ENCODE measurements around the gene HOXD3.

Gene HOXD3

DNA sequence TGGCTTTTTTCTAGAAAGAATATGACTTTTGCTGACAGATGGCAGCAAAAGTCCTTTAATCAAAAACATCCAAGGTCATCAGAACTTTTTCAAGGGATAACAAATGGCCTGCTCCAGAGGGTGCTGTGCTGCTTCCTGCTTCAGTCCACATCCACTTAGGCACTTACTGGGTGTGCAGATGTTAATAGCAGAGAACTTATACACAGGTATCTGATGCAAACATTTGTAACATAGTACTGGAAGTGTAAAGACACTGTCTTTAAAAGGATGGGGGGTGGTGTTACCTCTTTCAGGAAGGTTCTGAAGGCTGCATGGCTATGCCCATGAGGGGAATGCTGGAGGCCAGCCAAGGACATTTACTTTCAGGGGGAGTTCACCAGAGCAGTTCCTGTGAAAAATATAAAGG, 22.1 kb upstream of the HOXD3 start:
- DNase-seq: no peak

DNA sequence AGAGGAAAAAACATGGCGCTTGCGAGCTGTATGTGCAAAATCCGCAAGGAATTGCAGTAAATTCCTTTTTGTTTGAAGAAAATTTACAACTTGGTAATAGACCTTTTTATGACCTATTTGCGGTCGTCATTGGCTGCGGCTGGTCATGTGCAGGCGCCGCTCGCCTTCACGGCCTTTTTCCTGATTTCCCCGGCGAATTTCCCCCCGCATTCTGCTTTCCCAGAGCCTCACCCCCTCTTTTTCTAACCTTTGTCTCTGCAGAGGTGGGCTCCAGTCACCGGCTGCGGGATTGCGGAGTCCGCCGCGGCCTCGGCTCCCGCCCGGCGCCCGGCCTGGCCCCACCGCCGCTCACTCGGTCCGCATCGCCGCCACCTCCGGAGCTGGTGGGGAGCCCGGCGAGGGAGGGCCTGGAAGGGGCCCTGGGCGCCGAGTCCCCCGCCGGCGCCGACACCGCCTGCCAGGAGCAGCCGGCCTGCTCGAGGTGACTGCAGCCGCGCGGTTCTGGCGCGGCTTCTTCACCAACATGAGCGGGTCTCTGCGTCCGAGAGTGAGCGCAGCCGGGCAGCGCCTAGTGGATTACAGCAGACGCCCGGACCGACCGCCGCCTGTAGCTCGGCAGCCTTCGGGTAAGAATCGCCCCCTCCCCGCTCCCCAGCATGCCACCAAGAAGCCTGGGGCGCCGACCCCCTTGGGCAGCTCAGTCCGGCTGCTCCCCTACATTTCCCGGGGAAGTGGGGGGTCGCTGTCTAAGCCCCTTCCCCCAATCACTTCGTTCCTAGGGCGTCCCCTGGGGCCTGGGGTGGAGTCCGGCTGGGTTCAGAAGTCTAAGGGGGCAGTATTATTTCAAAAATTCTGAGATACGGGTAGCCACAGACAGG, 20.5 kb upstream of the HOXD3 start:
- DNase-seq: no peak

DNA sequence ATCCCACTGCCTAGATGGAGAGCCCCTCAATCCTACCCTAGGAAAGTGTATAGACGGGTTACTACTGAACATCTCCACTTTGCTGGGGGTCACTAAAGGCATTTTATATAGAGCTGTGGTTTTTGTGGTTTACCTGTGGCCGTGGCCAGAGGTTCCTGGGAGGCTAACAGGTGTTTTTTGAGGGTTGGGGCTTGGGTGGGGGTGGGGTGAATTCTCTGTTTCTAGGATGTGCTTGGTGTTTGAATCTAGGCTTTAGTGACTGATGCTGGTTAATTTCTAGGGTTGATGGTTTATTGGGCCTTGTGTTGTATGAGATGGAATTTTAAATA, 19.9 kb upstream of the HOXD3 start:
- DNase-seq: no peak

DNA sequence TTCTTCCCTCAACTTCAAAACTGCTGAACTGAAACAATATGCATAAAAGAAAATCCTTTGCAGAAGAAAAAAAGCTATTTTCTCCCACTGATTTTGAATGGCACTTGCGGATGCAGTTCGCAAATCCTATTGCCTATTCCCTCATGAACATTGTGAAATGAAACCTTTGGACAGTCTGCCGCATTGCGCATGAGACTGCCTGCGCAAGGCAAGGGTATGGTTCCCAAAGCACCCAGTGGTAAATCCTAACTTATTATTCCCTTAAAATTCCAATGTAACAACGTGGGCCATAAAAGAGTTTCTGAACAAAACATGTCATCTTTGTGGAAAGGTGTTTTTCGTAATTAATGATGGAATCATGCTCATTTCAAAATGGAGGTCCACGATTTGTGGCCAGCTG, 19.2 kb upstream of the HOXD3 start:
- DNase-seq: no peak

DNA sequence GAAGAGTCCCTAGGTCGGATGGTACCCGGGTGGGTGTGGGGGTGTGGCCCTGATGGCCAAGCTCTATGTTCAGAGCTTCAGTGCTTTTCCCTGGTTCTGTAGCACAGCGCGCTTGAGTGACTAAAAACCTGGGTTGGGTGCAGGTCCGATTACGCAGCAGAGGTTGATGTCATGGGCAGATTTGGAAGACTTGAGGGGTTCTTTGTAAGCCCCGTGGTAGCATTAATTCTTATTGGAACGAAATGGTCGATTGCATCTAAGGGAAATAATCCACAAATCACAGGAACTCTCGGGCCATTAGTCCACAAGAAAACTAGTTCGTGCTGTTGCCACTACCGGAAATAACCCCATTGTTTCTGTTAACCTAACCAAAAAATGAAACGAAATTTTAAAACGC, 18.6 kb upstream of the HOXD3 start:
- DNase-seq: no peak

DNA sequence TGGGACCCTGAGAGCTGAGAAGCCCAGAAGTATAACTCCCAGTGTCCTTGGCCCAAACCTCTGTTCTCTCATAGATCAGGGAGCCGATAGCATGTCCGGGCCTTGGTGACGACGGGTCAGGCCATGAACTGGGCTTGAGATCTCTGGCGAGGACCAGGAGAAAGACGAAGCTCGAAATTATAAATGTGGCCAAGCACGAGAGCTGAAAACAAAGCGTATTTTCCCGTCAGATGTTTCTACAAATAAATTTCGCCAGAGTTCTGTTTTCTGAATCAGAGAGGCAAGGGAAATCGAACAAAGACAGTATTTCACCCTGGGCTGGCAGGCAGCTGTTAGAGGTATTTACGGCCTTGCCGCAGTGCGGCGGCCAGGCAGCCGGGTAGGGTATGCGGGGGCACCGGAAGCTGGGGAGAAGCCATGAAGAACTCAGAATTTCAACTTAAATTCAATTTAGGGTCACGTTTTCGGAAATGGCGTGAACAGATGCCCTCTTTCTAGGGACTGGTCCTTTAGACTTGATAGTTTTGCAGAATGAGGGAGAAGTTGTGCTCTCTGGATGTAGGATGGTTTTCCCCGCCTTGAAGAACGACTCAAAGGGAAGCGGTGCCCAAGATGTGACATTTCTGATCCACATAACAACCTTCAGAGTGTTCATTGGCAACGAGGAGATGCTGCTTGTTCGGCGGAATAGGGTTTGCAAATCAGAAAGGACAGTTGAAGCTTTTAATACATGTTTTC, 18.0 kb upstream of the HOXD3 start:
- no peak for DNase-seq

DNA sequence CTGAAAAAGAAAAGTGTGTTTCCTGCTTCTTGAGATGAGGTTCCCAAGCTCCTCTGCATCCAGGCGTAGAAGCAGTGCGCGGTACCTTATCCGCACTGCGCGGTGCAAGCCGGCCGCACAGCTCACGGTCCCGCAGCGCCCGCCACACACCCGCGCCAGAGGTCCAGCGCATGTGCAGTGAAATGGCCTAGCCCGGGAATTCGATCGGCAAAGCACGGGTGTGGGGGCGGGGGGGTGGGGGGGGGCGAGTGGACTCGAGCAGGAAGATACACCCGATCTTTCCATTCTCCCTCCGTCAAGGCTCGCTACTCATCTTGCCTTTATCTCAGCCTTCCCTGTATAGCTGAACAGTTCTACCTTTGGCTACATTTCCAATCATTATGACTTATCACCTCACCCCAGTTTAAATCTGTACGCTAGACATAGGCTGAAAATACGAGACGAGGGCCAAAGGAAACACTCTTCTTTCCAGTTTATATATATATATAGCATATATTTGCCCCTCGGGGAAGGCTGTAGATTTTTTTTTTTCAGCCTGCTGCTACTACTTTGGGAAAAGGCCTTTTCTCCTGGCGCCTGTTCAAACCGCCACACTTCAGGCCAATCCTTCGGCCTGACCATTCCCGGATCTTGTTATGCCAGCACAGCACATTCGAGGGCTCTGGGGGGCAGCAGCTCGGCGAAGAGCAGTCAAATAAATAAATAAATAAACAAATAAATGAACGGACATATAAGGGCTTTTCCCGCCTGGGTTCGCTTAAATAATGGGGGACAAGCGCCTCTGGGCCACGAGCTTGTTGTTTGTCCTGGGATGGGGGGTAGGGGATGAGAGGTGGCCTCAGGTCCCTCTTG, 17.2 kb upstream of the HOXD3 start:
- no peak for DNase-seq

DNA sequence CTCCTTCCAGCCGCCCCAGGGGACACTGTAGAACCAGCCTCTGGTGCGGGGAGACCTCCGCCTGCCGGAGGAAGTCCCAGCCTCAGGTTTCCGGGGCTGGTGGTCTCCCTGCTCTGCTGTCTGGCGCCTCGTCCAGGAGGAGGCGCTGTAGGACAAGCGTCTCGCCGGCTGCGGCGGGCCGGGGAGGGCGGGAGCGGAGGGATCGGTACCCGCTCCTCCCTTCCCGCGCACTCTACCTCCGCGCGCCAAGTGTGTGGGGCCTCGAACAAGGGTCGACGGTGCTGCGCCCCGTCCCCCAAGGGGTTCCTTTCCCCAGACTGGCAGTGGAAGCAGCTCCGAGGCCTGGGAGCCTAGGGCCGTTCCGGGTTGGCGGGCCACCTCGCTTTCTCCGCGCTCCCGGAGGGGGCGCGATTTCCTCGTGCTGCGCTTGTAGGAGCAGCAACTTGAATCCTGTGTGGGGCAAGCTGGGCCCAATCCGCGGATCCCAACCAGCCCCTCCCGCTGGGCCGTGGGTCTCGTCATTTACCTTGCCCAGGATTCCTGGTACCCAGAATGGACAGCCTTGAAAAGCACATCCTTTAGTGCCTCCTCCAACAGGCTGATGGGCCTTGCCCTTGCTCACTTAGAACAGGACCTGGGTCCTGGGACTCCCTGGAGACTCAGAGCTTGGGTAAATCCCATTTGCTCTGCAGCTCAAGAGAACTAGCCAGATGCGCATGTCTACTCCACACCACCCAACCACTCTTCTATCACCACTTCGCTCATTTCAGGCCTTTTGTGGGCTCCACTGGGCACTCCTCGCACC, 16.4 kb upstream of the HOXD3 start:
- DNase-seq: peak; percentile 55

DNA sequence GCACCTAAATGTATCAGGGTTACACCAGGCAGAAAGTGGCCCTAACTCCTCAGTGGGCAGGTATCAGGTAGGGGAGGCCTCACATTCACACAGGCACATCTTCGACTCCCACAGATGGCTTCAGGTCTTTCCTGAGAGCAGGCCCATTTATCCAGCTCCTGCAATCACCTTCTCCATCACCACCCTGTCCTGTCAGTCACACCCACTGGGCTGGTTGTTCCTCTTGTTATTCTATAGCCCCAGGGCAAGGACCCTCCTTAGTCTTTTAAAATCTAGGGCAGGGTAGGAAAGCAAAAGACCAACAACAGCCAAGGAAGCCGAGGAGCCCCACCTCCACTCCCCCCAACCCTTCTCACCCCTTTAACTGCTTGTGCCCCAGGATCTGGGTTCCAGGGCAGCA, 14.8 kb upstream of the HOXD3 start:
- DNase-seq: no peak

DNA sequence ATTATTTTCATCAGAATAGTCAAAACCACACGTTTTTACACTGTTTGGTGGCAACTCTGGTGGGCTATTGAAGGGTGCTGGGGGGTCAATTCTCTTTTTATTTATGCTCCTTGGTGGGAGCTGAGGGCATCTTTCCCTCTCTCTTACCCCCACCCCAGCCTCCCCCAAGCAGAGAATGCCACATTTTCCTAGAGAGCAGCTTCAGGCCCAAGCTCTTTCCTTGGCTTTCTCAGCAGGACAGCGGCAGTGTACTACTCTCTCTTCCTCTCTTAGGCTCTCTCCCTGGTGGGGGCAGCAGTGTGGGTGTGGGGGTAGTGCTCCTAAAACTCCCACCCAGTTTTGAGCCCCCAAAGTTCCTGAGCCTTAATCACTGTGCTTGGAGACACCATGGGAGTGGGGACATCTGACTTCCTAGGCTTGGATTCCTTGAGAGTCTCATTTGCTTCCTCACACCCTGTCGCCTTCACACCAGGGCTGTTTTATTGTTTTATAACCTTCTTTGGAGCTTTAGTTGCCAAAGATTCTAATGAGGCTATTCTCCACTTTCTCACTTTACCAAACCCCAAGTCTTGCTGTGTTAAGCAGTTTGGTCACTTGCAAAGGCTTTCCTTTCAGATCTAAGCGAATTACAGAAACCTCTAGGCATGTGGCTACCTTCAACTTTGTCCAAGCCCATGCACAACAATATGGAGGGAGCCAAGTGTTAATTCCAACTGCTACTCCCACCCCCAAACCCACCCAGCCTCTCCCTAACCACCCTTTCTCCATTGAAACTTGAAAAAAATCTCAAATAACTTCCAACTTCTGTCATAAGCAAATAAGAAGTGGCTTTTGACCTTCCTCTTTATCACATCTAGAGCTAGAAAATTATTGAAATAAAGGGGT, 11.8 kb upstream of the HOXD3 start:
- DNase-seq: no peak

DNA sequence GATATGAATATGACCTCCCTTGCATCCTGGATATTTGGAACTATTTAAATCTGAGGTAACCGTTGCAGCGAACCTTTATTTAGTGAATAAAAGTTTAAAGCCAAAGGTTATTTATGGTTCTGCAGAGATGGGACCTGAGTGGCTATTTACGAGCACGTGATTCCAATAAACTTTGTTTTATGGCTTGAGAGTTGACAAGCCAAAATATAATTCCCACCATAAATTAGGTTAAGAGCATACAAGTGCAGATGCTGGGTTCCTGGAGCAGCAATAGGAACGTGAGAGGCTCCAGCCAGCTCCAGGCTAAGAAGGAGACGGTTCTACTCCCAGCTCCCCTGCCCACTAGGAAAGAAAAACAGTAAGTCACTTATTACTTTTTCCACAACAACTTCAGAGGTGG, 11.0 kb upstream of the HOXD3 start:
- DNase-seq: no peak

DNA sequence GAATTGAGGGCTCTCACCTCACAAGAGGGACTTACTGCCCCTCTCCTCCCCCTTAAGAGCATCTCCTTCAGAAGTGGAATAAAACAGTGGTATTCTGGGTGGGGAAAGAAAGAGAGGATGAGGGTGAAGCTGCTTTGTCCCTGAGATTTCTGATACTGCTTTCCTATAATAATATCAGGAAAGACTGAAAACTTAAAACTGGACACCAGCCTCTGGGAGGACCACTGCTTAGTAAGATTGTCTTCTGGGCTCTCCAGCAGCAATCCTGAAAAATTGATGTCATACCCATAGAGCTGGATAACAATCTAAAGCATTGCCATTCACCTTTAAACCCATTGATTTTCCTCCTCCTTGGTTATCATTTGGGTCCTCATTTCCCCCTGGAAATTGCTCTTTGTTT, 10.5 kb upstream of the HOXD3 start:
- DNase-seq: no peak

DNA sequence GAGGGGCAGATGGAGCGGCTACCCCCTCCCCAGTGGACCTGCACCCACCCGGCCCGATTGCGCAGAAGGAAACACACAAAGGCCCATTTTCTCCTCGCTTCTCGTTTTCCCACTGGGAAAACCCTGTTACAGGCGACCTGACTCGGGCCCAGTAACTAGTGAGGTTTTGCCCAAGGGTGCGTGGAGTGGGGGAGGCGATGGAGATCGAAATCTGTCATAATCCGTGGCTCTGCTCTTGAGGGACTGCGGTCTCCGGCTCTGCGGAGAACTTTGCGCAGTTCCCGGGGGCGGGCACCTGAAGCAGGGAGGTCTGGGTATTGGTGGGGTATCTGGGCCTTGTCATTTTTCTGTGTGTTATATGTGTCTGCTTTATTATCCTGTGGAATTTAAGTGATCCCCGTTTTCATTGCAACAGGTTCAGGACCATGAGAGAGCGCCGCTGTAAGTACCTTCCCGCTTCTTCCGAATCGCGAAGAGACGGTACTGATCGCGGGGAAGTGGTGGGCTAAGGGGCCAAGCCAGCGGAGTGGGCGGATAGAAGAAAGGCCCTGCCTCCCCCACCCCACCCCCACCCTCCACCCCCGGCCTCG, 9.8 kb upstream of the HOXD3 start:
- no peak for DNase-seq

DNA sequence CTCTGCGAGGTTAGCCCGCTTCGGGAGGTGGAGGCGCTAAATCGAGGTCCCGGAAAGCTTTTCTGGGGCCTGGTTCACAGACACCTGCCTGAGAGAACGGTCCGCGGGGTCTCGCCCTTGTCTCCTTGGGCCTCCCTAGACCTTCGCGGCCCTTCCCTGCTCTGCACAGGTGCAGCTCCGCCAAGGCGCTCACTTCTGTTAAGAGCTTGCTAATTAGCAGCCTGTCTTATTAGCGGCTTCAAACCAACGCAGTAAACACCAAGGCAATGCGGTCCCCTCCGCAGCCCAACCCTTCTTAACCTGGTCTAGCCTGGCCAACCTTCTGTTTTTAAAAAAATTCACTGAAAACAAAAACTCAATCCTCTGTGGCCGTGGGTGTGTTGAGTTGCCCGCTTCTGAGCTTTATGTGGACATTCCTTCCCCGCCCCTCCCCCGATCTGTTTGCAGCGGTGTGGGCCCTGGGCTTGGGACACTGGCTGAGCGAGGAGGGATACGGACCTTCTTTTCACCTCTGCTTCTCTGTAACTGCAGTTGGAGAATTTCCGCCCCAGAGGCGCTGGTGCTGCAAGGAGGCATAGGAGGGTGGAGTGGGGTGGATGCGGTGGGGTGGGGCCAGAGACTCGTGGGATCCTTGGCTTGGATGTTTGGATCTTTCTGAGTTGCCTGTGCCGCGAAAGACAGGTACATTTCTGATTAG, 9.2 kb upstream of the HOXD3 start:
- no peak for DNase-seq

DNA sequence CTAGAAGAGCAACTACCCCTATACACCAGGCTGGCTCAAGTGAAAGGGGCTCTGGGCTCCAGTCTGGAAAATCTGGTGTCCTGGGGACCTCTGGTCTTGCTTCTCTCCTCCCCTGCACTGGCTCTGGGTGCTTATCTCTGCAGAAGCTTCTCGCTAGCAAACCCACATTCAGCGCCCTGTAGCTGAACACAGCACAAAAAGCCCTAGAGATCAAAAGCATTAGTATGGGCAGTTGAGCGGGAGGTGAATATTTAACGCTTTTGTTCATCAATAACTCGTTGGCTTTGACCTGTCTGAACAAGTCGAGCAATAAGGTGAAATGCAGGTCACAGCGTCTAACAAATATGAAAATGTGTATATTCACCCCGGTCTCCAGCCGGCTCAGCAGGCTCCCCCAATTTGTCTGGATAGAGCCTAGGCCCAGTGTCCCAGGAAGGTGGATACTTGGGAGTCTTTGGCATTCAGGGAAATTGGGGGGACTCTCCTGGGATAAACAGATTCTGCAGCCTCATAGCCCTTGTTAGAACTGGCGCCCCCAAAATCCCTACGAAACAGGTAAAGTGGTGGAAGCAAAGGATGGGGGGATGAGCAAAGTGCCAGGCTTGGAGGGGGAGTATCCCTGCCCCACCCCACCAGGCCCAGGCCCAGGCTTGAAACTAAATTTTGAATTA, 8.2 kb upstream of the HOXD3 start:
- DNase-seq: no peak

DNA sequence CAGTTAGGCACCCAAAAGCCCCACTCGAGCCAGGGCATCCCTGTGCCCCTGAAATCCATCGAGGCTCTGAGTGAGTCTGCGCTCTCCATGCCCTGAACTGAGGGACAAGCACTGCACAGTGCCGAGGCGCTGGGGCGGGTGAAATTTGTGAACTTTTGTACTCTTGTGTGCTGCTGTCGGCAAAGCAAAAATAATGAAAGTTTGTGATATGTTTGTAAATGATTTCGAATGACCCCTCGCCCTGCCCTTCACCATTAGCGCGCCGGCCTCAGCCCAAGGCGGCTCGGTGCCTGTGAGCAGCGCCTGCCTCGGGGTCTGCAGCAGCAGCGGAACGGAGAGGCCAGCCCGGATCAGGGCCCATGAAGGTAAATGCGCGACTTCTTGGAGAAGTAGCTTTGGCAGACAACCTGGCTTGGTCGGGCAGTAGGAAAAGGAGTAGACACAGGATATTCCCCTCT, 7.6 kb upstream of the HOXD3 start:
- DNase-seq: no peak

DNA sequence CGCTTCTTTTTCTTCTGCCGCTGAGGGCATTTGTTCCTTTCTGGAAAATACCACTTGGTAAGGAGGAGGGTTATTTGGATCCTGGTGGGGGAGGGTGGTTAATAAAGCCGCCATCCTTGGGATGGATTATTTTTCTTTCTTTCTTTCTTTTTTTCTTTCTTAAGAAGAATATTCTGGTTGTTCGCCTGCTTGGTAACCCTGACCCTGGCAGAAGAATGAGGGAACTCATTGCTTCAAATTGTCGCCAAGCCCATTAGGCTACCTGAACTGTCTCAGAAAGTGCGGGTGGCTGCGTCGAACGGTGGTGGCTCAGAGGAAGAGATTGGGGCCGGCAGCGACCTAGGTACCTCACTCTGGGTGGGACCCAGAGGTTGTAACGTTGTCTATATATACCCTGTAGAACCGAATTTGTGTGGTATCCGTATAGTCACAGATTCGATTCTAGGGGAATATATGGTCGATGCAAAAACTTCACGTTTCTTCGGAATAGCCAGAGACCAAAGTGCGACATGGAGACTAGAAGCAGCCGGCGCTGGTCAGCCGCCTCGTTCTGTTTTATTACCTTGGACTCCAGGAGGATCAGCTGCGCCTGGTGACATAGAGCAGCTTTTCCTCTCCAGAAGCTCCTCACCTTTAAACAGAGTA, 7.0 kb upstream of the HOXD3 start:
- no peak for DNase-seq

DNA sequence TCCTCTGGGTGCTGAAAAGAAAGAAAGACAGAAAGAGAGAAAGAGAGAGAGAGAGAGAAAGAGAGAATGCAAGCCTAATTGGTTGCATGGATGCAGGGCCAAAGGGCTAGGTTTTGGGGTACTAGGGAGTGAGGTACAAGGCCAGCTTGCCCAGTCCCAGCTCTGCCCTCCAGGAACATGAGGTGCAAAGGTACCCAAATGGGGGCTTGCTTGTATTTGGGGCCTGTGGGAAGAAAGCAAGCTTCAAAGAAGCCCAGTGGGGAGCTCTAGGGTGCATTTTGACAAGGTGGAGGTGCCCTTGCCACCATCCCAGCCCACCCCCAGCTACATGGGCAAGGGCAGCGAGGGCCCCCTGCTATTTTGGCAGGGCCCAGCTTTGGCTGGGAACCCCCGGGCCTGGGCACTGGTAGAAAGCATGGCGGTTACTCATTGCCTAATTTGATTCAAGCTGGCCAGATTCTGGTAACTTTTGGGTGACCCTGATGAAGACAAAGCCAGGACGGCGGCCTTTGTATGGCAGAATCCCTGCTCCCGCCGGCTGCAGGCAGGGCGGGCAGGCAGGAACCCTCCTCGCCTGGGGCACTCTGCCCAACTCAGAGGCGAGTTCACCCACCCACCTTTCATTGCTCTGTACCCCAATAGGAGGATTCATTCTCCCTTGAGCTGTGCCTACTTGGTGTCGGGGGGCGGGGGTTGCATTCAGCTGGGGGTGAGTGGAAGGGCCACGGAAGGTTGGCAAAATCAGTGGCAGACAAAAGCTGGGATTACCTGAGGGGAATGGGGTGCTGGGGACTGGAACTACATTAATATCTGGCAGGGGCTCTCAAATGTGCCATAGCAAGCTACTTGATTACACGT, 6.3 kb upstream of the HOXD3 start:
- DNase-seq: no peak

All from NCI-H524 treated with DMSO at 0.1 percent for 48 hours (cell line).